GM23338 (cell line): ENCODE results near the gene ODAD2. TPM values are rescaled to one million over a fixed set of nuclear protein-coding genes. Genes with fewer than 3 reads are reported as not detected.

Experiments used
- ATAC-seq: fragments of 200-7000 bp; cut with Tn5 transposase; 3 replicates; pipeline ENCODE4 v1.9.1; 2020
- DNase-seq: peaks from one replicate; pipeline ENCODE4 v3.0.0-alpha.2; 2015; ENCODE audit warnings: low spot score
- H2AFZ ChIP-seq: fragments of 200-600 bp; sonication (generic); 2 replicates; pipeline ENCODE4 v1.8.0; 2016; ENCODE audit warnings: antibody characterized with exemption, mild to moderate bottlenecking, moderate library complexity
- H3F3A ChIP-seq: fragments of 200-600 bp; sonication (generic); replicated peaks from 2 replicates; pipeline ENCODE4 v1.8.0; 2017; ENCODE audit warnings: antibody characterized with exemption, mixed run types, low read depth
- H3K27ac ChIP-seq: fragments of 200-600 bp; sonication (generic); 2 replicates; pipeline ENCODE4 v1.6.1; 2016; ENCODE audit warnings: low read depth
- H3K27me3 ChIP-seq: fragments of 200-600 bp; sonication (generic); 2 replicates; pipeline ENCODE4 v1.8.0; 2016; ENCODE audit warnings: mild to moderate bottlenecking, mixed run types, moderate library complexity; ENCODE audit not compliant: insufficient read depth
- H3K36me3 ChIP-seq: fragments of 200-600 bp; sonication (generic); 2 replicates; pipeline ENCODE4 v1.8.0; 2016; ENCODE audit warnings: mild to moderate bottlenecking; ENCODE audit not compliant: insufficient read depth
- H3K4me1 ChIP-seq: fragments of 200-600 bp; sonication (generic); 2 replicates; pipeline ENCODE4 v1.8.0; 2016; ENCODE audit warnings: mild to moderate bottlenecking, moderate library complexity; ENCODE audit not compliant: insufficient read depth
- H3K4me2 ChIP-seq: fragments of 200-600 bp; sonication (generic); 2 replicates; pipeline ENCODE4 v1.7.1; 2017; ENCODE audit warnings: mixed run types
- H3K4me3 ChIP-seq: fragments of 200-600 bp; sonication (generic); 2 replicates; pipeline ENCODE4 v1.6.1; 2016; ENCODE audit warnings: mixed run types
- H3K79me2 ChIP-seq: fragments of 200-600 bp; sonication (generic); replicated peaks from 2 replicates; pipeline ENCODE4 v1.8.0; 2017; ENCODE audit warnings: mild to moderate bottlenecking; ENCODE audit not compliant: insufficient read depth
- H3K9me2 ChIP-seq: fragments of 200-600 bp; sonication (generic); 2 replicates; pipeline ENCODE4 v1.8.0; 2017; ENCODE audit not compliant: insufficient read depth
- H4K20me1 ChIP-seq: fragments of 200-600 bp; sonication (generic); replicated peaks from 2 replicates; pipeline ENCODE4 v1.8.0; 2017; ENCODE audit warnings: mild to moderate bottlenecking; ENCODE audit not compliant: insufficient read depth
- H3K27ac Mint-ChIP-seq: 2 replicates; pipeline ENCODE4 v1.8.0; 2020; ENCODE audit warnings: inconsistent platforms, mild to moderate bottlenecking, moderate library complexity, mixed read lengths
- H3K27me3 Mint-ChIP-seq: 3 replicates; pipeline ENCODE4 v1.8.0; 2022; ENCODE audit warnings: low read depth, mild to moderate bottlenecking, moderate library complexity, mixed read lengths, inconsistent platforms; ENCODE audit not compliant: insufficient read depth, poor library complexity
- H3K36me3 Mint-ChIP-seq: 3 replicates; pipeline ENCODE4 v1.8.0; 2021; ENCODE audit warnings: low read depth, mild to moderate bottlenecking, inconsistent platforms, moderate library complexity, mixed read lengths
- H3K4me1 Mint-ChIP-seq: 3 replicates; pipeline ENCODE4 v1.8.0; 2020; ENCODE audit warnings: mild to moderate bottlenecking, inconsistent platforms, mixed read lengths
- H3K4me3 Mint-ChIP-seq: 3 replicates; pipeline ENCODE4 v1.8.0; 2021; ENCODE audit warnings: moderate library complexity, mild to moderate bottlenecking, inconsistent platforms, mixed read lengths
- H3K9me3 Mint-ChIP-seq: 3 replicates; pipeline ENCODE4 v1.8.0; 2020; ENCODE audit warnings: moderate library complexity, mild to moderate bottlenecking, inconsistent platforms, mixed read lengths
- CREB1 ChIP-seq: fragments of 250-450 bp; sonication (Bioruptor Pico); IDR thresholded peaks from 2 replicates; pipeline ENCODE4 v1.5.0; 2020; ENCODE audit warnings: low read depth, mild to moderate bottlenecking, moderate library complexity
- EZH2 ChIP-seq: fragments of 200-600 bp; sonication (generic); IDR thresholded peaks from one replicate; pipeline ENCODE4 v1.8.0; 2017; ENCODE audit warnings: antibody characterized with exemption, mild to moderate bottlenecking, low read depth; ENCODE audit not compliant: unreplicated experiment
- EZH2phosphoT487 ChIP-seq: fragments of 200-600 bp; sonication (generic); IDR thresholded peaks from one replicate; pipeline ENCODE4 v1.8.1; 2018; ENCODE audit warnings: antibody characterized with exemption; ENCODE audit not compliant: unreplicated experiment
- JUNB ChIP-seq: IDR thresholded peaks from one replicate; pipeline ENCODE4 v1.6.1; 2016; ENCODE audit warnings: antibody characterized with exemption; ENCODE audit not compliant: unreplicated experiment
- NANOG ChIP-seq: IDR thresholded peaks from 2 replicates; pipeline ENCODE4 v1.6.1; 2016; ENCODE audit warnings: antibody characterized with exemption, borderline replicate concordance
- POLR2AphosphoS5 ChIP-seq: IDR thresholded peaks from 2 replicates; pipeline ENCODE4 v1.6.1; 2016; ENCODE audit warnings: antibody characterized with exemption, low read depth
- STAT1 ChIP-seq: IDR thresholded peaks from one replicate; pipeline ENCODE4 v1.6.1; 2016; ENCODE audit warnings: antibody characterized with exemption; ENCODE audit not compliant: unreplicated experiment
- ZNF114 ChIP-seq: fragments of 250-450 bp; sonication (Bioruptor Pico); IDR thresholded peaks from 2 replicates; pipeline ENCODE4 v1.5.0; 2020; ENCODE audit warnings: mild to moderate bottlenecking, moderate library complexity
- ZNF331 ChIP-seq: fragments of 250-450 bp; sonication (Bioruptor Pico); IDR thresholded peaks from 2 replicates; pipeline ENCODE4 v1.5.0; 2020; ENCODE audit warnings: low read depth, mild to moderate bottlenecking, moderate library complexity
- polyA plus RNA-seq: library from polyadenylated mRNA; unstranded; fragments of >200 nt; fragmentation: Nextera tagmentation; extraction: Ambion mirVana; gene quantifications from 2 replicates; pipeline ENCODE4 v1.2.1, GENCODE V29; 2016
- total RNA-seq: library from RNA; depleted of rRNA; stranded (reverse); fragments of >200 nt; shearing (Covaris generic); gene quantifications from 2 replicates; pipeline ENCODE4 v1.2.3, GENCODE V29; 2014
- TF ChIP-seq, protein P1 (sequence below): fragments of 250-450 bp; sonication (Bioruptor Pico); IDR thresholded peaks from 2 replicates; pipeline ENCODE4 v1.5.0; 2020; ENCODE audit warnings: mild to moderate bottlenecking, moderate library complexity
- TF ChIP-seq, protein P2 (sequence below): IDR thresholded peaks from one replicate; pipeline ENCODE4 v1.6.1; 2018; ENCODE audit warnings: antibody characterized with exemption; ENCODE audit not compliant: unreplicated experiment
- TF ChIP-seq, protein P3 (sequence below): IDR thresholded peaks from 2 replicates; pipeline ENCODE4 v1.6.1; 2016; ENCODE audit warnings: antibody characterized with exemption
- TF ChIP-seq, protein P4 (sequence below), 2 experiments: fragments of 200-600 bp in 1 of 2; sonication (generic) in 1 of 2; conservative IDR thresholded peaks; 2 replicates each; pipeline versions ENCODE4 v1.5.1 to v1.6.1; 2016 to 2017; ENCODE audit warnings: antibody characterized with exemption in 2 of 2, low read depth in 2 of 2, mild to moderate bottlenecking in 2 of 2, moderate library complexity in 1 of 2

Gene ODAD2
- total and polyA plus RNA-seq, 2 experiments from 2014 or later = 2.1 to 3.4 TPM

DNA sequence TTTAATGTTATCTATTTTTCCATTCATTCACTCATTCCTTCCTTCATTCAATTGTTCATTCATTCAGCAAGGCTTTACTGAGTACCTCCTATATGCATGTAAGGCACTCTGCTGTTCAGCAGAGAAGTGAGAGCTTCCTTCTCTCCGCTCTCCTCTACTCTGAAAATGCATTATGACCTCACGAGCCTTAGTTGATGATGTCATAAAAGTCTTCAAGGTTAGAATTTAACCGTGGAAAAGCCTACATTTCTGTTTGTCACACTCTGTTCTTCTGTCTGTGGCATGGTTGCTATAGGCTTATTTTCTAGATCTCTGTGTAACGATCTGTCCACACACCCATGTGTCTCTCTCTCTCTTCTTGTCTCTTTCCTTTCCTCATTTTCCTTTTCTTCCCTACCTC lies 17.1 kb downstream of the ODAD2 start:
- no peak for ATAC-seq
- no peaks in the 10 kb centered on the region; the same call in 1 of the 3 replicates for H3K36me3 Mint-ChIP-seq
- Histone ChIP-seq H4K20me1 (no peaks in the 10 kb centered on the region), H3F3A (no peaks in the 10 kb centered on the region), H3K4me3 (no peak overlapping the region), H3K9me2 (no peaks in the 10 kb centered on the region), H3K27me3 (no peaks in the 10 kb centered on the region), H3K4me2 (no peak overlapping the region), H3K27ac (no peak overlapping the region), H3K4me1 (no peaks in the 10 kb centered on the region), H3K36me3 (no peaks in the 10 kb centered on the region), H2AFZ (no peak overlapping the region), H3K79me2 (no peaks in the 10 kb centered on the region)
- H3K4me1 Mint-ChIP-seq = no peaks in the 10 kb centered on the region
- H3K4me3 Mint-ChIP-seq = no peak overlapping the region
- no peak for TF ChIP-seq JUNB
- TF ChIP-seq, protein P1, sequence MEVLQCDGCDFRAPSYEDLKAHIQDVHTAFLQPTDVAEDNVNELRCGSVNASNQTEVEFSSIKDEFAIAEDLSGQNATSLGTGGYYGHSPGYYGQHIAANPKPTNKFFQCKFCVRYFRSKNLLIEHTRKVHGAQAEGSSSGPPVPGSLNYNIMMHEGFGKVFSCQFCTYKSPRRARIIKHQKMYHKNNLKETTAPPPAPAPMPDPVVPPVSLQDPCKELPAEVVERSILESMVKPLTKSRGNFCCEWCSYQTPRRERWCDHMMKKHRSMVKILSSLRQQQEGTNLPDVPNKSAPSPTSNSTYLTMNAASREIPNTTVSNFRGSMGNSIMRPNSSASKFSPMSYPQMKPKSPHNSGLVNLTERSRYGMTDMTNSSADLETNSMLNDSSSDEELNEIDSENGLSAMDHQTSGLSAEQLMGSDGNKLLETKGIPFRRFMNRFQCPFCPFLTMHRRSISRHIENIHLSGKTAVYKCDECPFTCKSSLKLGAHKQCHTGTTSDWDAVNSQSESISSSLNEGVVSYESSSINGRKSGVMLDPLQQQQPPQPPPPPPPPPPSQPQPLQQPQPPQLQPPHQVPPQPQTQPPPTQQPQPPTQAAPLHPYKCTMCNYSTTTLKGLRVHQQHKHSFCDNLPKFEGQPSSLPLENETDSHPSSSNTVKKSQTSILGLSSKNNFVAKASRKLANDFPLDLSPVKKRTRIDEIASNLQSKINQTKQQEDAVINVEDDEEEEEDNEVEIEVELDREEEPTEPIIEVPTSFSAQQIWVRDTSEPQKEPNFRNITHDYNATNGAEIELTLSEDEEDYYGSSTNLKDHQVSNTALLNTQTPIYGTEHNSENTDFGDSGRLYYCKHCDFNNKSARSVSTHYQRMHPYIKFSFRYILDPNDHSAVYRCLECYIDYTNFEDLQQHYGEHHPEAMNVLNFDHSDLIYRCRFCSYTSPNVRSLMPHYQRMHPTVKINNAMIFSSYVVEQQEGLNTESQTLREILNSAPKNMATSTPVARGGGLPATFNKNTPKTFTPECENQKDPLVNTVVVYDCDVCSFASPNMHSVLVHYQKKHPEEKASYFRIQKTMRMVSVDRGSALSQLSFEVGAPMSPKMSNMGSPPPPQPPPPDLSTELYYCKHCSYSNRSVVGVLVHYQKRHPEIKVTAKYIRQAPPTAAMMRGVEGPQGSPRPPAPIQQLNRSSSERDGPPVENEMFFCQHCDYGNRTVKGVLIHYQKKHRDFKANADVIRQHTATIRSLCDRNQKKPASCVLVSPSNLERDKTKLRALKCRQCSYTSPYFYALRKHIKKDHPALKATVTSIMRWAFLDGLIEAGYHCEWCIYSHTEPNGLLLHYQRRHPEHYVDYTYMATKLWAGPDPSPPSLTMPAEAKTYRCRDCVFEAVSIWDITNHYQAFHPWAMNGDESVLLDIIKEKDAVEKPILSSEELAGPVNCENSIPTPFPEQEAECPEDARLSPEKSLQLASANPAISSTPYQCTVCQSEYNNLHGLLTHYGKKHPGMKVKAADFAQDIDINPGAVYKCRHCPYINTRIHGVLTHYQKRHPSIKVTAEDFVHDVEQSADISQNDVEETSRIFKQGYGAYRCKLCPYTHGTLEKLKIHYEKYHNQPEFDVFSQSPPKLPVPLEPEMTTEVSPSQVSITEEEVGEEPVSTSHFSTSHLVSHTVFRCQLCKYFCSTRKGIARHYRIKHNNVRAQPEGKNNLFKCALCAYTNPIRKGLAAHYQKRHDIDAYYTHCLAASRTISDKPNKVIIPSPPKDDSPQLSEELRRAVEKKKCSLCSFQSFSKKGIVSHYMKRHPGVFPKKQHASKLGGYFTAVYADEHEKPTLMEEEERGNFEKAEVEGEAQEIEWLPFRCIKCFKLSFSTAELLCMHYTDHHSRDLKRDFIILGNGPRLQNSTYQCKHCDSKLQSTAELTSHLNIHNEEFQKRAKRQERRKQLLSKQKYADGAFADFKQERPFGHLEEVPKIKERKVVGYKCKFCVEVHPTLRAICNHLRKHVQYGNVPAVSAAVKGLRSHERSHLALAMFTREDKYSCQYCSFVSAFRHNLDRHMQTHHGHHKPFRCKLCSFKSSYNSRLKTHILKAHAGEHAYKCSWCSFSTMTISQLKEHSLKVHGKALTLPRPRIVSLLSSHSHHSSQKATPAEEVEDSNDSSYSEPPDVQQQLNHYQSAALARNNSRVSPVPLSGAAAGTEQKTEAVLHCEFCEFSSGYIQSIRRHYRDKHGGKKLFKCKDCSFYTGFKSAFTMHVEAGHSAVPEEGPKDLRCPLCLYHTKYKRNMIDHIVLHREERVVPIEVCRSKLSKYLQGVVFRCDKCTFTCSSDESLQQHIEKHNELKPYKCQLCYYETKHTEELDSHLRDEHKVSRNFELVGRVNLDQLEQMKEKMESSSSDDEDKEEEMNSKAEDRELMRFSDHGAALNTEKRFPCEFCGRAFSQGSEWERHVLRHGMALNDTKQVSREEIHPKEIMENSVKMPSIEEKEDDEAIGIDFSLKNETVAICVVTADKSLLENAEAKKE (CRISPR knock-in tag) = no peak
- no peak for TF ChIP-seq ZNF114
- no peak for TF ChIP-seq STAT1
- TF ChIP-seq, protein P2, sequence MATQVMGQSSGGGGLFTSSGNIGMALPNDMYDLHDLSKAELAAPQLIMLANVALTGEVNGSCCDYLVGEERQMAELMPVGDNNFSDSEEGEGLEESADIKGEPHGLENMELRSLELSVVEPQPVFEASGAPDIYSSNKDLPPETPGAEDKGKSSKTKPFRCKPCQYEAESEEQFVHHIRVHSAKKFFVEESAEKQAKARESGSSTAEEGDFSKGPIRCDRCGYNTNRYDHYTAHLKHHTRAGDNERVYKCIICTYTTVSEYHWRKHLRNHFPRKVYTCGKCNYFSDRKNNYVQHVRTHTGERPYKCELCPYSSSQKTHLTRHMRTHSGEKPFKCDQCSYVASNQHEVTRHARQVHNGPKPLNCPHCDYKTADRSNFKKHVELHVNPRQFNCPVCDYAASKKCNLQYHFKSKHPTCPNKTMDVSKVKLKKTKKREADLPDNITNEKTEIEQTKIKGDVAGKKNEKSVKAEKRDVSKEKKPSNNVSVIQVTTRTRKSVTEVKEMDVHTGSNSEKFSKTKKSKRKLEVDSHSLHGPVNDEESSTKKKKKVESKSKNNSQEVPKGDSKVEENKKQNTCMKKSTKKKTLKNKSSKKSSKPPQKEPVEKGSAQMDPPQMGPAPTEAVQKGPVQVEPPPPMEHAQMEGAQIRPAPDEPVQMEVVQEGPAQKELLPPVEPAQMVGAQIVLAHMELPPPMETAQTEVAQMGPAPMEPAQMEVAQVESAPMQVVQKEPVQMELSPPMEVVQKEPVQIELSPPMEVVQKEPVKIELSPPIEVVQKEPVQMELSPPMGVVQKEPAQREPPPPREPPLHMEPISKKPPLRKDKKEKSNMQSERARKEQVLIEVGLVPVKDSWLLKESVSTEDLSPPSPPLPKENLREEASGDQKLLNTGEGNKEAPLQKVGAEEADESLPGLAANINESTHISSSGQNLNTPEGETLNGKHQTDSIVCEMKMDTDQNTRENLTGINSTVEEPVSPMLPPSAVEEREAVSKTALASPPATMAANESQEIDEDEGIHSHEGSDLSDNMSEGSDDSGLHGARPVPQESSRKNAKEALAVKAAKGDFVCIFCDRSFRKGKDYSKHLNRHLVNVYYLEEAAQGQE = no peak
- TF ChIP-seq CREB1 (CRISPR knock-in tag) = no peak
- TF ChIP-seq EZH2phosphoT487 = no peak
- no peak for TF ChIP-seq POLR2AphosphoS5
- TF ChIP-seq ZNF331 = no peak
- no peak for TF ChIP-seq NANOG
- TF ChIP-seq, protein P3, sequence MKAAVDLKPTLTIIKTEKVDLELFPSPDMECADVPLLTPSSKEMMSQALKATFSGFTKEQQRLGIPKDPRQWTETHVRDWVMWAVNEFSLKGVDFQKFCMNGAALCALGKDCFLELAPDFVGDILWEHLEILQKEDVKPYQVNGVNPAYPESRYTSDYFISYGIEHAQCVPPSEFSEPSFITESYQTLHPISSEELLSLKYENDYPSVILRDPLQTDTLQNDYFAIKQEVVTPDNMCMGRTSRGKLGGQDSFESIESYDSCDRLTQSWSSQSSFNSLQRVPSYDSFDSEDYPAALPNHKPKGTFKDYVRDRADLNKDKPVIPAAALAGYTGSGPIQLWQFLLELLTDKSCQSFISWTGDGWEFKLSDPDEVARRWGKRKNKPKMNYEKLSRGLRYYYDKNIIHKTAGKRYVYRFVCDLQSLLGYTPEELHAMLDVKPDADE = no peak
- TF ChIP-seq, protein P4, sequence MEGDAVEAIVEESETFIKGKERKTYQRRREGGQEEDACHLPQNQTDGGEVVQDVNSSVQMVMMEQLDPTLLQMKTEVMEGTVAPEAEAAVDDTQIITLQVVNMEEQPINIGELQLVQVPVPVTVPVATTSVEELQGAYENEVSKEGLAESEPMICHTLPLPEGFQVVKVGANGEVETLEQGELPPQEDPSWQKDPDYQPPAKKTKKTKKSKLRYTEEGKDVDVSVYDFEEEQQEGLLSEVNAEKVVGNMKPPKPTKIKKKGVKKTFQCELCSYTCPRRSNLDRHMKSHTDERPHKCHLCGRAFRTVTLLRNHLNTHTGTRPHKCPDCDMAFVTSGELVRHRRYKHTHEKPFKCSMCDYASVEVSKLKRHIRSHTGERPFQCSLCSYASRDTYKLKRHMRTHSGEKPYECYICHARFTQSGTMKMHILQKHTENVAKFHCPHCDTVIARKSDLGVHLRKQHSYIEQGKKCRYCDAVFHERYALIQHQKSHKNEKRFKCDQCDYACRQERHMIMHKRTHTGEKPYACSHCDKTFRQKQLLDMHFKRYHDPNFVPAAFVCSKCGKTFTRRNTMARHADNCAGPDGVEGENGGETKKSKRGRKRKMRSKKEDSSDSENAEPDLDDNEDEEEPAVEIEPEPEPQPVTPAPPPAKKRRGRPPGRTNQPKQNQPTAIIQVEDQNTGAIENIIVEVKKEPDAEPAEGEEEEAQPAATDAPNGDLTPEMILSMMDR (conservative IDR thresholded peaks at IDR 0.05; ENCODE audit: low read depth in 2 of 2) = no peak
- TF ChIP-seq EZH2 = no peak
- H3K27me3 Mint-ChIP-seq = no peaks in the 10 kb centered on the region
- H3K9me3 Mint-ChIP-seq = no peaks in the 10 kb centered on the region; the same call in 2 of the 3 replicates
- DNase-seq = no peak
- no peak overlapping the region for H3K27ac Mint-ChIP-seq
